ENCODE measurements around the gene ALDH1B1. TPM values are rescaled to one million over a fixed set of nuclear protein-coding genes. Genes with fewer than 3 reads are reported as not detected.

Gene ALDH1B1
- total and polyA plus RNA-seq, 10 of the 15 experiments (the other 5 are each of a cell fraction or from before 2014, with no cell fraction given): 8.6 to 38.5 (median 30.9) TPM

DNA sequence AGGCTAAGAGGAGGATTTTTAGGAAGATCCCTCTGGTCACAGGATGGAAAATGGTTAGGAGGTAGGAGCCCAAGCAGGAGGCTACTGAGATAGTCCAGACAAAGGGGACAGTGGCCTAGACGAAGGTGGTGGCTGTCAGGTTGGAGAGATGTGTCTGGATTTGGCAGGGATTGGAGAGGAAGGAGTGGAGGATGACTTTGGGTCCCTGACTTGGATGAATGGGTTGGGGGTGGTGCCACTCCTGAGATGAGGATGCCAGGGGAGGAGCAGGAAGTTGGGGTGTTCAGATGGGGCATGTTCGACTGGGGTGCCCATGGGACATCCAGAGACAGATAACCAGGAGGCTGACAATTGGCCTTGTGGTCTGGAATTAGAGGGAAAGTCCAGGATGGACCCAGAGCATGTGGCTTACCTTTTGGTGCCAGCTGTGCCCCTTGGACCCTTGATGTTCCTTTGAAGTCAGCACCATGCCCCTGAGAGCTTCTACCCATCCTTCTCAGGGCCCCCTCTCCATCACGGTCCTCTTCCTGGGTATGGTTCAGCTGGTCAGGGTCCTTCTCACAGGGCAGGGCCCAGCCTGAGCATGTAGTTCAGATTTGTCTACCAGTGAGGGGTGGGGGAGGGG lies 46.9 kb downstream of the ALDH1B1 start:
- H2AFZ ChIP-seq (ENCODE audit: control insufficient read depth, low read depth, low read length): no peak overlapping the region
- no peak overlapping the region for H3K4me3 ChIP-seq
- ChIA-PET RAD21 (ENCODE audit: unreplicated experiment) (no interaction called here), CTCF (interaction anchor here (3.8 kb wide), 1 partner anchor 12 kb away, joined by 13 read pairs; no protein-coding TSS in a partner anchor), SMC1A (ENCODE audit: uncharacterized antibody, unreplicated experiment) (no interaction called here), POLR2A (no interaction called here)
- no peak overlapping the region for H3K27ac ChIP-seq (ENCODE audit: control insufficient read depth, insufficient read depth)
- H3K9me3 ChIP-seq (replicated peaks; ENCODE audit: control insufficient read depth, insufficient read depth, low read length): no peaks in the 10 kb centered on the region
- ATAC-seq (no peak), DNase-seq (ENCODE audit: low read depth, low spot score) (no peak), FAIRE-seq (no peak)
- H3K36me3 ChIP-seq (ENCODE audit: control insufficient read depth in 2 of 2, insufficient read depth in 2 of 2, low read length in 1 of 2): no peaks in the 10 kb centered on the region
- 0% methylated on average over 3 of the region's 3 CpGs for WGBS (ENCODE audit: insufficient coverage, insufficient replicate concordance, low lambda C conversion rate, missing lambda C conversion rate)
- TF ChIP-seq TARDBP (IDR thresholded peaks at IDR 0.05; ENCODE audit: borderline replicate concordance): no peak
- TF ChIP-seq ZNF274 (IDR thresholded peaks at IDR 0.05; ENCODE audit: insufficient read depth, insufficient read length): no peak
- no peak for TF ChIP-seq IKZF2 (IDR thresholded peaks at IDR 0.05)
- TF ChIP-seq KLF5 (IDR thresholded peaks at IDR 0.05; ENCODE audit: partially characterized antibody): no peak
- no peak for TF ChIP-seq STAT1 (conservative IDR thresholded peaks at IDR 0.05)
- no peak overlapping the region for H3K9ac ChIP-seq (ENCODE audit: control insufficient read depth, insufficient read depth, low read length)
- intact Hi-C loops (cut with micrococcal nuclease; ENCODE audit: unreplicated experiment): no loop called here
- H3K4me1 ChIP-seq (ENCODE audit: control insufficient read depth, insufficient read depth, low read length): no peaks in the 10 kb centered on the region
- no peaks in the 10 kb centered on the region for H3K79me2 ChIP-seq (ENCODE audit: control insufficient read depth, insufficient read depth, low read length)
- H3K4me2 ChIP-seq (ENCODE audit: control insufficient read depth, insufficient read depth): no peak overlapping the region
- H4K20me1 ChIP-seq (ENCODE audit: control insufficient read depth, insufficient read depth): no peaks in the 10 kb centered on the region
- BruUV-seq (replicated peaks): no TSS peak
- in situ Hi-C loops (cut with MboI): no loop called here
- H3K27me3 ChIP-seq (replicated peaks in 1 of 2; ENCODE audit: control insufficient read depth in 2 of 2, insufficient read depth in 2 of 2, low read length in 1 of 2): no peaks in the 10 kb centered on the region

DNA sequence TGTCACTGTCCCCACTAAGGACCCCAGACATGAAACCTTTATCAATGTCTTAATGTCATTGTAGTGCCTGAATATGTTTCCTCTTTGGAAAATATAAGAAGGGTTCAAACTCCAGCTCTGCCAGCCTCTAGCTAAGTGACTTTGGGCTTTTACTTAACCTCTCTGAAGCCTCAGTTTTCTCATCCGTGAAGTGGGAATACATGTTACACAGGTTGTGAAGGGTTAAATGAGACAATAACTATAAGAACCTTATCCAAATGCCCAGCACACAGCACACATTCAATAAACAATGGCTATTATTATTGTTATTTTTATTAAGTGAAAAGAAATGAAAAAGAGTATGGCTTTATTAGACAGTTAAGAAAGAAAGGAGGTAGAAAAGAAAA lies 47.4 kb downstream of the ALDH1B1 start:
- no peaks in the 10 kb centered on the region for H3K36me3 ChIP-seq (ENCODE audit: control insufficient read depth in 2 of 2, insufficient read depth in 2 of 2, low read length in 1 of 2)
- H4K20me1 ChIP-seq (ENCODE audit: control insufficient read depth, insufficient read depth): no peaks in the 10 kb centered on the region
- ATAC-seq: no peak
- WGBS (ENCODE audit: insufficient coverage, insufficient replicate concordance, low lambda C conversion rate, missing lambda C conversion rate): 93% methylated on average over 1 of the region's 1 CpG
- ChIA-PET CTCF (interaction anchor here (3.8 kb wide), 1 partner anchor 11 kb away, joined by 13 read pairs; no protein-coding TSS in a partner anchor), RAD21 (ENCODE audit: unreplicated experiment) (no interaction called here), POLR2A (no interaction called here), SMC1A (ENCODE audit: uncharacterized antibody, unreplicated experiment) (no interaction called here)
- H3K9ac ChIP-seq (ENCODE audit: control insufficient read depth, insufficient read depth, low read length): no peak overlapping the region
- H3K4me3 ChIP-seq: no peak overlapping the region
- no TSS peak for BruUV-seq (replicated peaks)
- H3K4me2 ChIP-seq (ENCODE audit: control insufficient read depth, insufficient read depth): no peak overlapping the region
- H3K79me2 ChIP-seq (ENCODE audit: control insufficient read depth, insufficient read depth, low read length): no peaks in the 10 kb centered on the region
- no peak overlapping the region for H3K27ac ChIP-seq (ENCODE audit: control insufficient read depth, insufficient read depth)
- H3K27me3 ChIP-seq (replicated peaks in 1 of 2; ENCODE audit: control insufficient read depth in 2 of 2, insufficient read depth in 2 of 2, low read length in 1 of 2): no peaks in the 10 kb centered on the region
- no peak overlapping the region for H2AFZ ChIP-seq (ENCODE audit: control insufficient read depth, low read depth, low read length)
- H3K9me3 ChIP-seq (replicated peaks; ENCODE audit: control insufficient read depth, insufficient read depth, low read length): no peaks in the 10 kb centered on the region
- no peak for FAIRE-seq
- in situ Hi-C loops (cut with MboI): no loop called here
- TF ChIP-seq MEF2B (IDR thresholded peaks at IDR 0.05; ENCODE audit: partially characterized antibody, poor library complexity, severe bottlenecking): no peak
- TF ChIP-seq CBX5 (IDR thresholded peaks at IDR 0.05; ENCODE audit: low read depth): no peak
- no peaks in the 10 kb centered on the region for H3K4me1 ChIP-seq (ENCODE audit: control insufficient read depth, insufficient read depth, low read length)
- no peak for DNase-seq (ENCODE audit: low read depth, low spot score)
- intact Hi-C loops (cut with micrococcal nuclease; ENCODE audit: unreplicated experiment): loop anchor here (10.0 kb wide), 1 partner anchor 75 kb away; no protein-coding TSS in a partner anchor
